ENCODE results near the gene LRRC74A.

DNA sequence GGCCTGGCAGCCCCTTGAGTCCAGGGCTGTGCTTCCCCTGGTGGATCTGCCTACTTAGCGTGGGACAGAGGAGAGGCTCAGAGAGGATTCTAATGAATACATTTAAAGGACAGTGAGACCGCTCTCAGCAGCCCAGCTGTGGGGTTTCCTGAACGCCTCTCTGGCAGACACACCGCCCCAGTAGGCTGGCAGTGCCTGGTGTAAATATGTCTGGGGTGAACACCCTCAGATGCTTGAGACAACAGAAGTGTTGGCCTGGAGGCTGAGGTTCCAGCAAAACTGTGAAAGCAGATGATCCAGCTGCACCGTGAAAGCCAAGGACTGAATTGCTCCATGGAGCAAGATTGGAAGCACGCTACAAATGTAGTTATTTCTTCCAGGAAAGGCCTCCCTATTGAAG lies 55.1 kb downstream of the LRRC74A start:
- TF ChIP-seq, protein P1, sequence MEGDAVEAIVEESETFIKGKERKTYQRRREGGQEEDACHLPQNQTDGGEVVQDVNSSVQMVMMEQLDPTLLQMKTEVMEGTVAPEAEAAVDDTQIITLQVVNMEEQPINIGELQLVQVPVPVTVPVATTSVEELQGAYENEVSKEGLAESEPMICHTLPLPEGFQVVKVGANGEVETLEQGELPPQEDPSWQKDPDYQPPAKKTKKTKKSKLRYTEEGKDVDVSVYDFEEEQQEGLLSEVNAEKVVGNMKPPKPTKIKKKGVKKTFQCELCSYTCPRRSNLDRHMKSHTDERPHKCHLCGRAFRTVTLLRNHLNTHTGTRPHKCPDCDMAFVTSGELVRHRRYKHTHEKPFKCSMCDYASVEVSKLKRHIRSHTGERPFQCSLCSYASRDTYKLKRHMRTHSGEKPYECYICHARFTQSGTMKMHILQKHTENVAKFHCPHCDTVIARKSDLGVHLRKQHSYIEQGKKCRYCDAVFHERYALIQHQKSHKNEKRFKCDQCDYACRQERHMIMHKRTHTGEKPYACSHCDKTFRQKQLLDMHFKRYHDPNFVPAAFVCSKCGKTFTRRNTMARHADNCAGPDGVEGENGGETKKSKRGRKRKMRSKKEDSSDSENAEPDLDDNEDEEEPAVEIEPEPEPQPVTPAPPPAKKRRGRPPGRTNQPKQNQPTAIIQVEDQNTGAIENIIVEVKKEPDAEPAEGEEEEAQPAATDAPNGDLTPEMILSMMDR (IDR thresholded peaks at IDR 0.05) = no peak
- TF ChIP-seq ZFX (IDR thresholded peaks at IDR 0.05; ENCODE audit: borderline replicate concordance) = no peak

All from 22Rv1 (cell line).